Lung (tissue), 12 donors: Measurements from ENCODE around the gene SNAPC1. TPM values are rescaled to one million over a fixed set of nuclear protein-coding genes. Genes with fewer than 3 reads are reported as not detected.

Experiments used
- ATAC-seq: fragments of 200-7000 bp; cut with Tn5 transposase; one replicate; pipeline ENCODE4 v1.9.1; 2020; ENCODE audit warnings: moderate number of reproducible peaks; ENCODE audit not compliant: insufficient read depth, low FRiP score
- DNase-seq, 3 donors: peaks; one replicate each; pipeline ENCODE4 v3.0.0-alpha.2; 2013 to 2017
- H3K27ac ChIP-seq, 2 donors: one replicate each; pipeline ENCODE4 v1.5.1; 2013; ENCODE audit warnings: mild to moderate bottlenecking in 2 of 2, moderate library complexity in 2 of 2, control low read depth in 1 of 2, inconsistent platforms in 1 of 2, low read depth in 1 of 2, low read length in 1 of 2
- H3K27me3 ChIP-seq, 3 donors: one replicate each; pipeline ENCODE4 v1.5.1; 2013; ENCODE audit warnings: low read length in 2 of 3; ENCODE audit not compliant: control insufficient read depth in 3 of 3, insufficient read depth in 3 of 3
- H3K36me3 ChIP-seq, 4 donors: one replicate each; pipeline ENCODE4 v1.5.1; 2013; ENCODE audit warnings: low read length in 4 of 4, mild to moderate bottlenecking in 1 of 4, moderate library complexity in 1 of 4; ENCODE audit not compliant: control insufficient read depth in 4 of 4, insufficient read depth in 4 of 4
- H3K4me1 ChIP-seq, 5 donors: one replicate each; pipeline ENCODE4 v1.5.1; 2013; ENCODE audit warnings: low read length in 5 of 5, mild to moderate bottlenecking in 2 of 5, moderate library complexity in 1 of 5; ENCODE audit not compliant: control insufficient read depth in 5 of 5, insufficient read depth in 5 of 5
- H3K4me3 ChIP-seq: one replicate; pipeline ENCODE4 v1.5.1; 2013; ENCODE audit warnings: mild to moderate bottlenecking, control low read depth, moderate library complexity
- H3K9ac ChIP-seq, 2 donors: one replicate each; pipeline ENCODE4 v1.5.1; 2013; ENCODE audit warnings: low read length in 2 of 2, control low read depth in 1 of 2; ENCODE audit not compliant: insufficient read depth in 1 of 2
- H3K9me3 ChIP-seq, 4 donors: one replicate each; pipeline ENCODE4 v1.5.1; 2013; ENCODE audit warnings: low read length in 3 of 4, mild to moderate bottlenecking in 1 of 4, moderate library complexity in 1 of 4; ENCODE audit not compliant: control insufficient read depth in 4 of 4, insufficient read depth in 3 of 4
- CTCF ChIP-seq: IDR thresholded peaks from 2 replicates; pipeline ENCODE4 v1.5.1; 2012; ENCODE audit warnings: mild to moderate bottlenecking; ENCODE audit errors: control extremely low read depth, extremely low read depth
- WGBS, 2 donors: extraction: QIAGEN DNeasy Blood & Tissue Kit; methylation state at CpG; one replicate each; pipeline ENCODE4 v1.1.7; 2013; 5-methylcytosine and 5-hydroxymethylcytosine counted together
- polyA plus RNA-seq, 2 donors: library from polyadenylated mRNA; stranded (reverse); fragments of 200-250 nt; gene quantifications; one replicate each; pipeline ENCODE4 v1.2.1, GENCODE V29; 2013
- total RNA-seq, 2 donors: library from RNA; depleted of rRNA in 1 of 2; stranded (reverse); fragments of >200 nt in 1 of 2; gene quantifications; one replicate each; pipeline ENCODE4 v1.2.1, GENCODE V29; 2014 to 2021
- donor health status: control.
- donor health status: control.
- donor health status: Bipolar disorder and iron deficiency.
- donor health status: healthy.
- donor health status: DM: yes; HTN: yes; CAD: no.

Gene SNAPC1
- total and polyA plus RNA-seq, 4 donors: 4.2 to 9.5 (median 6.8) TPM

GRCh38 chr14:61802010-61802568 is 39.9 kb downstream of the SNAPC1 start:
- no peaks in the 10 kb centered on the region for H3K27me3 ChIP-seq
- ATAC-seq: no peak
- no peak overlapping the region for H3K9ac ChIP-seq
- peaks cover 0 to 6% (median 0%) of the 10 kb centered on the region in 5 donors for H3K4me1 ChIP-seq
- no peak overlapping the region for H3K27ac ChIP-seq
- H3K36me3 ChIP-seq: no peaks in the 10 kb centered on the region
- no peaks in the 10 kb centered on the region for H3K9me3 ChIP-seq
- DNase-seq: no peak
- H3K4me3 ChIP-seq: no peak overlapping the region
- WGBS, 2 donors: 80 to 85% methylated on average over 2 of the region's 2 CpGs
- no peak for TF ChIP-seq CTCF

- WGBS, 2 donors: 82 to 84% methylated on average over 2 of the region's 2 CpGs
- no peak overlapping the region for H3K27ac ChIP-seq
- H3K36me3 ChIP-seq: no peaks in the 10 kb centered on the region
- H3K27me3 ChIP-seq: no peaks in the 10 kb centered on the region
- no peak overlapping the region for H3K4me3 ChIP-seq
- no peak for TF ChIP-seq CTCF
- DNase-seq (no peak), ATAC-seq (no peak)
- no peak overlapping the region for H3K9ac ChIP-seq
- H3K4me1 ChIP-seq: peaks cover 0 to 6% (median 0%) of the 10 kb centered on the region in 5 donors
- H3K9me3 ChIP-seq: peaks cover 0 to 2% (median 0%) of the 10 kb centered on the region in 4 donors
These were observed 41.5 kb downstream of the SNAPC1 start for GRCh38 chr14:61803755-61804154.

GRCh38 chr14:61805451-61805850 is 43.2 kb downstream of the SNAPC1 start:
- Histone ChIP-seq H3K36me3 (no peaks in the 10 kb centered on the region), H3K27me3 (no peaks in the 10 kb centered on the region), H3K27ac (no peak overlapping the region), H3K4me3 (no peak overlapping the region), H3K4me1 (peaks cover 0 to 6% (median 0%) of the 10 kb centered on the region in 5 donors), H3K9me3 (peaks cover 0 to 2% (median 0%) of the 10 kb centered on the region in 4 donors), H3K9ac (no peak overlapping the region)
- no peak for TF ChIP-seq CTCF
- WGBS, 2 donors: 94 to 98% methylated on average over 4 of the region's 4 CpGs
- ATAC-seq: no peak
- no peak for DNase-seq

GRCh38 chr14:61811882-61812346 is 49.7 kb downstream of the SNAPC1 start:
- 77 to 82% methylated on average over 15 of the region's 15 CpGs for WGBS, 2 donors
- no peak for DNase-seq
- peaks cover 12 to 16% (median 13%) of the 10 kb centered on the region in 3 donors for H3K27me3 ChIP-seq

More at GRCh38 chr14:61811882-61812346, 49.7 kb downstream of the SNAPC1 start:
- peaks cover 0 to 6% (median 0%) of the 10 kb centered on the region in 4 donors for H3K9me3 ChIP-seq
- H3K9ac ChIP-seq: no peak overlapping the region
- no peak overlapping the region for H3K27ac ChIP-seq
- H3K4me1 ChIP-seq: peaks cover 0 to 9% (median 0%) of the 10 kb centered on the region in 5 donors
- ATAC-seq: no peak
- H3K36me3 ChIP-seq: no peaks in the 10 kb centered on the region
- no peak overlapping the region for H3K4me3 ChIP-seq
- no peak for TF ChIP-seq CTCF
